HG03066 (cell line): ENCODE results near the gene SLC3A2.
"Not testable (repeated sequence)": the region's sequence is repeated elsewhere in the genome, so short reads cannot be mapped to it uniquely, and the experiment has no call there.

ENCODE experiments used
- ATAC-seq: cut with Tn5 transposase; IDR thresholded peaks from one replicate; pipeline ENCODE4 v1.9.1; 2021; ENCODE audit warnings: low read depth; ENCODE audit not compliant: unreplicated experiment

The SLC3A2 gene

GRCh38 chr11:62880803-62881578 lies at the start of gene SLC3A2:
Gene SLC3A2 (plus strand): TSS chr11:62880896. CDS start chr11:62881024, 128 bp downstream.
- ATAC-seq = peak; percentile 77

- ATAC-seq = no peak
Measured at GRCh38 chr11:62830904-62831519, 49.7 kb upstream of the SLC3A2 start.

GRCh38 chr11:62831520-62832335 lies 49.0 kb upstream of the SLC3A2 start, which contains the start of gene STX5:
Gene STX5 (minus strand): TSS chr11:62832051. CDS start chr11:62831243, 808 bp downstream.
- ATAC-seq = peak; percentile 80

GRCh38 chr11:62832336-62833234 lies 48.1 kb upstream of the SLC3A2 start, which contains the start of gene TEX54:
Gene TEX54 (minus strand): TSS chr11:62832841.
- ATAC-seq = peak; percentile 8

- ATAC-seq = no peak
Measured at GRCh38 chr11:62835336-62835735, 45.4 kb upstream of the SLC3A2 start.

GRCh38 chr11:62839050-62839945 lies 41.4 kb upstream of the SLC3A2 start, which contains the start of gene WDR74:
Gene WDR74 (minus strand): TSS chr11:62839590. CDS start chr11:62839570, 20 bp downstream.
- ATAC-seq = peak; percentile 36

GRCh38 chr11:62840721-62841360 lies 39.9 kb upstream of the SLC3A2 start:
- ATAC-seq = not testable (repeated sequence)

- ATAC-seq = peak; percentile 49
Measured at GRCh38 chr11:62841361-62842170, 39.1 kb upstream of the SLC3A2 start.

- ATAC-seq = no peak
Measured at GRCh38 chr11:62842171-62842741, 38.4 kb upstream of the SLC3A2 start.

- not testable (repeated sequence) for ATAC-seq
Measured at GRCh38 chr11:62842891-62843290, 37.8 kb upstream of the SLC3A2 start.

GRCh38 chr11:62843466-62843865 lies 37.2 kb upstream of the SLC3A2 start:
- no peak for ATAC-seq

- ATAC-seq = no peak
Measured at GRCh38 chr11:62844154-62844553, 36.5 kb upstream of the SLC3A2 start.

GRCh38 chr11:62846177-62846576 lies 34.5 kb upstream of the SLC3A2 start:
- no peak for ATAC-seq

- ATAC-seq = no peak
Measured at GRCh38 chr11:62847767-62848314, 32.9 kb upstream of the SLC3A2 start.

- no peak for ATAC-seq
Measured at GRCh38 chr11:62850911-62851806, 29.5 kb upstream of the SLC3A2 start.
